GM12878 (cell line): ENCODE data around the gene RSPH4A. TPM values are rescaled to one million over a fixed set of nuclear protein-coding genes. Genes with fewer than 3 reads are reported as not detected.

Experiments used
- ATAC-seq: fragments of 200-7000 bp; cut with Tn5 transposase; 3 replicates; pipeline ENCODE4 v1.9.1; 2020; ENCODE audit warnings: mild to moderate bottlenecking, moderate library complexity
- BruUV-seq: library from RNA; stranded (reverse); fragments of 400-500 nt; replicated peaks from 2 replicates; lab custom pipeline; 2021; lab: Mats Ljungman, UMichigan
- CTCF ChIA-PET: fragments of 300-600 bp; sonication (Branson Sonifier 250); formaldehyde crosslinking; extraction: SDS; loops from one replicate; lab custom pipeline; 2021; ENCODE audit warnings: inconsistent platforms; lab: Yijun Ruan, JAX
- POLR2A ChIA-PET: fragments of 350-600 bp; formaldehyde crosslinking; extraction: SDS; loops from one replicate; lab custom pipeline; 2021; ENCODE audit warnings: inconsistent platforms; lab: Charles Lee
- RAD21 ChIA-PET: fragments of 300-600 bp; sonication (Branson Sonifier 250); formaldehyde crosslinking; loops from one replicate; lab custom pipeline; 2023; ENCODE audit warnings: antibody characterized with exemption; ENCODE audit not compliant: unreplicated experiment; lab: Charles Lee
- SMC1A ChIA-PET: fragments of 300-600 bp; sonication (Branson Sonifier 250); formaldehyde crosslinking; loops from one replicate; lab custom pipeline; 2023; ENCODE audit not compliant: unreplicated experiment, uncharacterized antibody; lab: Charles Lee
- DNase-seq: peaks from one replicate; pipeline ENCODE4 v3.0.0-alpha.2; 2011; ENCODE audit warnings: low read depth, low spot score
- FAIRE-seq: peaks from 3 replicates; lab custom pipeline; 2011; peaks lifted over from hg19 to GRCh38; lab: Jason Lieb, UNC
- H2AFZ ChIP-seq: 2 replicates; pipeline ENCODE4 v1.6.0; 2011; ENCODE audit warnings: low read depth, low read length, control low read depth; ENCODE audit not compliant: control insufficient read depth
- H3K27ac ChIP-seq: 2 replicates; pipeline ENCODE4 v1.5.1; 2011; ENCODE audit warnings: control low read depth; ENCODE audit not compliant: control insufficient read depth, insufficient read depth
- H3K27me3 ChIP-seq, 2 experiments: replicated peaks in 1 of 2; 2 replicates each; pipeline versions ENCODE4 v1.6.0 to v1.6.1; 2011; ENCODE audit warnings: low read length in 1 of 2; ENCODE audit not compliant: control insufficient read depth in 2 of 2, insufficient read depth in 2 of 2
- H3K36me3 ChIP-seq, 2 experiments: 2 replicates each; pipeline ENCODE4 v1.5.1; 2011; ENCODE audit warnings: low read length in 1 of 2; ENCODE audit not compliant: control insufficient read depth in 2 of 2, insufficient read depth in 2 of 2
- H3K4me1 ChIP-seq: 2 replicates; pipeline ENCODE4 v1.6.1; 2011; ENCODE audit warnings: mild to moderate bottlenecking, low read length, moderate library complexity, mixed read lengths; ENCODE audit not compliant: control insufficient read depth, insufficient read depth
- H3K4me2 ChIP-seq: 2 replicates; pipeline ENCODE4 v1.6.0; 2011; ENCODE audit warnings: control low read depth; ENCODE audit not compliant: control insufficient read depth, insufficient read depth
- H3K4me3 ChIP-seq: fragments of 200-600 bp; sonication (generic); 2 replicates; pipeline ENCODE4 v1.5.1; 2016
- H3K79me2 ChIP-seq: 2 replicates; pipeline ENCODE4 v1.6.0; 2011; ENCODE audit warnings: low read length; ENCODE audit not compliant: control insufficient read depth, insufficient read depth
- H3K9ac ChIP-seq: 2 replicates; pipeline ENCODE4 v1.8.0; 2011; ENCODE audit warnings: low read length, control low read depth, mixed read lengths; ENCODE audit not compliant: control insufficient read depth, insufficient read depth
- H3K9me3 ChIP-seq: replicated peaks from 3 replicates; pipeline ENCODE4 v1.5.1; 2011; ENCODE audit warnings: mild to moderate bottlenecking, low read length; ENCODE audit not compliant: control insufficient read depth, insufficient read depth
- H4K20me1 ChIP-seq: 2 replicates; pipeline ENCODE4 v1.6.0; 2011; ENCODE audit not compliant: control insufficient read depth, insufficient read depth
- BCL11A ChIP-seq: IDR thresholded peaks from 2 replicates; pipeline ENCODE4 v1.6.1; 2011; ENCODE audit warnings: low read depth, low read length
- PML ChIP-seq: IDR thresholded peaks from 2 replicates; pipeline ENCODE4 v1.6.1; 2012; ENCODE audit warnings: low read length, inconsistent platforms
- POLR2A ChIP-seq: IDR thresholded peaks from 2 replicates; pipeline ENCODE4 v1.6.1; 2011; ENCODE audit warnings: low read depth, mild to moderate bottlenecking, low read length
- SIN3A ChIP-seq: IDR thresholded peaks from 2 replicates; pipeline ENCODE4 v1.6.1; 2012; ENCODE audit warnings: low read depth, low read length, improper control_type of control experiment
- ZNF274 ChIP-seq: IDR thresholded peaks from one replicate; pipeline ENCODE4 v1.8.0; 2011; ENCODE audit not compliant: insufficient read length, insufficient read depth
- WGBS: methylation state at CpG from one replicate; pipeline ENCODE4 v1.1.6; 2016; ENCODE audit warnings: low lambda C conversion rate; ENCODE audit not compliant: insufficient replicate concordance, insufficient coverage; ENCODE audit errors: missing lambda C conversion rate; 5-methylcytosine and 5-hydroxymethylcytosine counted together
- in situ Hi-C: fragments of 300-500 bp; cut with MboI; formaldehyde crosslinking; loops from 9 replicates; pipeline ENCODE4 v1.14.3; 2018; ENCODE audit warnings: mixed read lengths
- intact Hi-C: fragments of 100-400 bp; cut with micrococcal nuclease; formaldehyde crosslinking; loops from one replicate; pipeline ENCODE4 v1.14.2; 2022; ENCODE audit not compliant: unreplicated experiment
- polyA plus RNA-seq, 11 experiments: library from polyadenylated mRNA; depleted of rRNA in 4 of 11; unstranded in 6 of 11; stranded (reverse) in 5 of 11; fragments of >200 nt; fragmentation: Nextera tagmentation in 4 of 11; fragmentation: Illumina TruSeq in 1 of 11; extraction: Ambion mirVana in 4 of 11; extraction: Trizol in 1 of 11; gene quantifications; 1 replicate in 1 of 11; 2 replicates in 10 of 11; pipeline versions ENCODE4 v1.2.1 to v1.2.3, GENCODE V29; 2011 to 2016; ENCODE audit warnings: inconsistent platforms in 2 of 11, missing spikeins in 2 of 11, low read depth in 1 of 11
- total RNA-seq, 4 experiments: library from RNA; depleted of rRNA in 3 of 4; stranded (reverse); fragments of >200 nt in 3 of 4; fragmentation: Illumina TruSeq in 1 of 4; extraction: Trizol in 1 of 4; gene quantifications; 2 replicates each; pipeline versions ENCODE4 v1.2.1 to v1.2.3, GENCODE V29; 2013 to 2021
- TF ChIP-seq, protein P1 (sequence below): fragments of 450-650 bp; formaldehyde crosslinking; IDR thresholded peaks from 2 replicates; pipeline ENCODE4 v1.4.0; 2020; ENCODE audit warnings: mild to moderate bottlenecking, moderate library complexity
- TF ChIP-seq, protein P2 (sequence below), 3 experiments: IDR thresholded peaks in 2 of 3; conservative IDR thresholded peaks in 1 of 3; 2 replicates each; pipeline ENCODE4 v1.5.1; 2011; ENCODE audit warnings: low read depth in 3 of 3, low read length in 3 of 3, mild to moderate bottlenecking in 3 of 3, control low read depth in 2 of 3, moderate library complexity in 2 of 3, inconsistent platforms in 1 of 3, mixed read lengths in 1 of 3; ENCODE audit not compliant: control insufficient read depth in 2 of 3, insufficient read depth in 1 of 3; ENCODE audit errors: extremely low read depth in 1 of 3

RSPH4A gene
- total and polyA plus RNA-seq, 10 of the 15 experiments (the other 5 are each of a cell fraction or from before 2014, with no cell fraction given), result 0.07 to 0.28 (median 0.21) TPM; not detected in 1

DNA sequence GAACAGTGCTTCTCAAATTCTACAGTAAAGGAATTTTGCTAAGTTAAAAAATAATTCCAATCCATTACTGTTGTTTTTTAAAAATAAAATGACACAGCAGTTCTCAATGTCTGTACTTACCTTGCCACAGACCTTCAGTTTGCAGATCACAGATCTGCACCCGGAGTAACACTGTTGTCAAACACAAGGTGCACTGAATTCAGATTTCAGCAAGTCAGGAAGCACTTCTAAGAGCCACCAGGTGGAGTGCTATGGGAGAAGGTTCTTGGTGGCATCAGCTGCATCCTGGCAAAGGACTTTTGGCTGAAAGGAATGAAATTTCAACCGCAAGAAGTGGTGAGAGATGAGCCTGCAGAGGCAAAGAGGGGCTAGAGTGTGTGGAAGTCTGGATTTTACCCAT lies 17.4 kb downstream of the RSPH4A start:
- H3K79me2 ChIP-seq, result no peaks in the 10 kb centered on the region

More for the DNA sequence above, 17.4 kb downstream of the RSPH4A start:
- in situ Hi-C loops, result no loop called here
- no peaks in the 10 kb centered on the region for H3K27me3 ChIP-seq
- no peak overlapping the region for H3K27ac ChIP-seq
- H3K9ac ChIP-seq, result no peak overlapping the region
- TF ChIP-seq, protein P1, sequence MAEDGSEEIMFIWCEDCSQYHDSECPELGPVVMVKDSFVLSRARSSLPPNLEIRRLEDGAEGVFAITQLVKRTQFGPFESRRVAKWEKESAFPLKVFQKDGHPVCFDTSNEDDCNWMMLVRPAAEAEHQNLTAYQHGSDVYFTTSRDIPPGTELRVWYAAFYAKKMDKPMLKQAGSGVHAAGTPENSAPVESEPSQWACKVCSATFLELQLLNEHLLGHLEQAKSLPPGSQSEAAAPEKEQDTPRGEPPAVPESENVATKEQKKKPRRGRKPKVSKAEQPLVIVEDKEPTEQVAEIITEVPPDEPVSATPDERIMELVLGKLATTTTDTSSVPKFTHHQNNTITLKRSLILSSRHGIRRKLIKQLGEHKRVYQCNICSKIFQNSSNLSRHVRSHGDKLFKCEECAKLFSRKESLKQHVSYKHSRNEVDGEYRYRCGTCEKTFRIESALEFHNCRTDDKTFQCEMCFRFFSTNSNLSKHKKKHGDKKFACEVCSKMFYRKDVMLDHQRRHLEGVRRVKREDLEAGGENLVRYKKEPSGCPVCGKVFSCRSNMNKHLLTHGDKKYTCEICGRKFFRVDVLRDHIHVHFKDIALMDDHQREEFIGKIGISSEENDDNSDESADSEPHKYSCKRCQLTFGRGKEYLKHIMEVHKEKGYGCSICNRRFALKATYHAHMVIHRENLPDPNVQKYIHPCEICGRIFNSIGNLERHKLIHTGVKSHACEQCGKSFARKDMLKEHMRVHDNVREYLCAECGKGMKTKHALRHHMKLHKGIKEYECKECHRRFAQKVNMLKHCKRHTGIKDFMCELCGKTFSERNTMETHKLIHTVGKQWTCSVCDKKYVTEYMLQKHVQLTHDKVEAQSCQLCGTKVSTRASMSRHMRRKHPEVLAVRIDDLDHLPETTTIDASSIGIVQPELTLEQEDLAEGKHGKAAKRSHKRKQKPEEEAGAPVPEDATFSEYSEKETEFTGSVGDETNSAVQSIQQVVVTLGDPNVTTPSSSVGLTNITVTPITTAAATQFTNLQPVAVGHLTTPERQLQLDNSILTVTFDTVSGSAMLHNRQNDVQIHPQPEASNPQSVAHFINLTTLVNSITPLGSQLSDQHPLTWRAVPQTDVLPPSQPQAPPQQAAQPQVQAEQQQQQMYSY, result no peak
- TF ChIP-seq SIN3A (no peak), ZNF274 (no peak), BCL11A (no peak), POLR2A (no peak), PML (no peak)
- TF ChIP-seq, protein P2, sequence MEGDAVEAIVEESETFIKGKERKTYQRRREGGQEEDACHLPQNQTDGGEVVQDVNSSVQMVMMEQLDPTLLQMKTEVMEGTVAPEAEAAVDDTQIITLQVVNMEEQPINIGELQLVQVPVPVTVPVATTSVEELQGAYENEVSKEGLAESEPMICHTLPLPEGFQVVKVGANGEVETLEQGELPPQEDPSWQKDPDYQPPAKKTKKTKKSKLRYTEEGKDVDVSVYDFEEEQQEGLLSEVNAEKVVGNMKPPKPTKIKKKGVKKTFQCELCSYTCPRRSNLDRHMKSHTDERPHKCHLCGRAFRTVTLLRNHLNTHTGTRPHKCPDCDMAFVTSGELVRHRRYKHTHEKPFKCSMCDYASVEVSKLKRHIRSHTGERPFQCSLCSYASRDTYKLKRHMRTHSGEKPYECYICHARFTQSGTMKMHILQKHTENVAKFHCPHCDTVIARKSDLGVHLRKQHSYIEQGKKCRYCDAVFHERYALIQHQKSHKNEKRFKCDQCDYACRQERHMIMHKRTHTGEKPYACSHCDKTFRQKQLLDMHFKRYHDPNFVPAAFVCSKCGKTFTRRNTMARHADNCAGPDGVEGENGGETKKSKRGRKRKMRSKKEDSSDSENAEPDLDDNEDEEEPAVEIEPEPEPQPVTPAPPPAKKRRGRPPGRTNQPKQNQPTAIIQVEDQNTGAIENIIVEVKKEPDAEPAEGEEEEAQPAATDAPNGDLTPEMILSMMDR (IDR thresholded peaks at IDR 0.05 in 2 of 3, conservative IDR thresholded peaks at IDR 0.05 in 1 of 3; ENCODE audit: control insufficient read depth in 2 of 3, extremely low read depth in 1 of 3, insufficient read depth in 1 of 3, low read depth in 3 of 3, low read length in 3 of 3), result peak; percentile 17 to 42 (median 21); a peak in 2 of 6 replicates
- TF ChIP-seq, all 136 proteins: peak for 1
- POLR2A ChIA-PET, result interaction anchor here (0.5 to 0.6 kb wide), 2 partner anchors 27 to 35 kb away, joined by 3 read pairs; partner anchors contain the start of gene ZUP1
- SMC1A ChIA-PET, result interaction anchor here (0.8 kb wide), 1 partner anchor 9 kb away, joined by 3 read pairs; no protein-coding TSS in a partner anchor
- Histone ChIP-seq H3K4me3 (no peak overlapping the region), H4K20me1 (no peaks in the 10 kb centered on the region), H3K9me3 (no peaks in the 10 kb centered on the region), H3K36me3 (peaks cover 3% of the 10 kb centered on the region in 2 experiments; a peak in 3 of 4 replicates), H3K4me1 (no peaks in the 10 kb centered on the region), H2AFZ (no peak overlapping the region), H3K4me2 (no peak overlapping the region)
- no TSS peak for BruUV-seq
- intact Hi-C loops, result no loop called here
- DNase-seq (no peak), ATAC-seq (peak; percentile 47), FAIRE-seq (no peak)
- WGBS, result 76% methylated on average over 2 of the region's 2 CpGs
- CTCF ChIA-PET, result interaction anchor here (0.6 to 1.7 kb wide), 2 partner anchors 14 to 73 kb away, joined by 3 to 4 read pairs; no protein-coding TSS in a partner anchor
- RAD21 ChIA-PET, result no interaction called here
